Measurements from ENCODE around the gene PLCH2. TPM values are rescaled to one million over a fixed set of nuclear protein-coding genes. Genes with fewer than 3 reads are reported as not detected.
A peak's percentile ranks its signal among the peaks of the same experiment; 100 is the strongest.

The PLCH2 gene
- total RNA-seq, 2 donors from 2014 or later: 3.6 to 4.6 TPM

GRCh38 chr1:2489615-2490014 lies 13.5 kb downstream of the PLCH2 start:
- no peak for DNase-seq
- ATAC-seq: no peak
- intact Hi-C loops (cut with DNase I, micrococcal nuclease): no loop called here

- intact Hi-C loops (cut with DNase I, micrococcal nuclease): no loop called here
- ATAC-seq (no peak), DNase-seq (no peak)
Measured at GRCh38 chr1:2492091-2492490, 16.0 kb downstream of the PLCH2 start.

DNA sequence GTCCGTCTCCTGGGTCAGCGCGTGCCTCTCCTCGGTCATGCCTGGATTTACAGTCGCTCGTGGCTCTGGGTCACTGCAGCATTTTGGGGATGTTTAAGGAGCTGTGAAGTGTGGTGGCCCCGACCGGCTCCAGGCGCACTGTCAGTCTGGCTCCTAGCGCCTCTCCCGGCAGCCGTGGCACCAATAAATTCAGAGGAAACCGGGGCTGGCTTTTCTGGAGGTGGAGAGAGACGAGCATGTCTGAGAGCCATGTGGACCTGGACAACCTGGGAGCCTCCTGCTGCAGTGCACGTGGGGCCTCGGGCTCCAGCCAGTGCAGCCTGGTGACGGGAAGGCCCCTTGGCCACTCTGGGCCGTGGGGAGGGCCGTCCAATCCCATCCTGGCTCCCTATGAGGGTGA lies 17.1 kb downstream of the PLCH2 start:
- intact Hi-C loops (cut with DNase I, micrococcal nuclease): no loop called here
- DNase-seq (no peak), ATAC-seq (no peak)

DNA sequence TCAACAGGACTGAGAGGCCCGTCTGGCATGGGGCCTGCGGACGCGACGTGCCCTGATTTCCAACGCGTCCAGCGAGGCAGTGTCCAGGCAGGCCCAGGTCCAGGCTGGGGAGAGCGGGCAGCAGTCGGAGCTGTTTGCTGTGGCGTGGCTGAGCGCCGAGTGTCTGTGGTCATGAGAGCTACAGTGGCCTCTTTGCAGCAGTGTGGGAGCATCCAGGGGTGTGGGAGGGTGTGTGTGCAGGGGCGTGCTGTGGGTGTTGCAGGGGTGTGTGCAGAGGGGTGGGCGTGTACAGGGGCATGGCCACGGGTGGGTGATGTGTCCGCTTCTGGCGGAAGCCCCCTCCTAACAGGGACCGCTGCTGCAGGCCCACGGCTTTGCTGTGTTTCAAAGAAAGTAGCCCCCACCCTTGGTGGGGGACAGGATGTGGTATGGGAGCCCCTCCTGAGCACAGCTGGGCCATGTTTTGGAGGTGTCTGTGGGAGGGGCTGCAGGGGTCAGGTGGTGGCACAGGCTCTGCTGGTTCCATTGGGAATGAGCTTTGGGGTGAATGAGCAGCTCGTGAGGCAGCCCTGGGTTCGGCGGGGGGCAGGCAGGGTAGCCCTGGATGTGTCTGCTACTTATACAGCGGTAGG lies 17.7 kb downstream of the PLCH2 start:
- DNase-seq (no peak), ATAC-seq (no peak)
- intact Hi-C loops (cut with DNase I, micrococcal nuclease): no loop called here

DNA sequence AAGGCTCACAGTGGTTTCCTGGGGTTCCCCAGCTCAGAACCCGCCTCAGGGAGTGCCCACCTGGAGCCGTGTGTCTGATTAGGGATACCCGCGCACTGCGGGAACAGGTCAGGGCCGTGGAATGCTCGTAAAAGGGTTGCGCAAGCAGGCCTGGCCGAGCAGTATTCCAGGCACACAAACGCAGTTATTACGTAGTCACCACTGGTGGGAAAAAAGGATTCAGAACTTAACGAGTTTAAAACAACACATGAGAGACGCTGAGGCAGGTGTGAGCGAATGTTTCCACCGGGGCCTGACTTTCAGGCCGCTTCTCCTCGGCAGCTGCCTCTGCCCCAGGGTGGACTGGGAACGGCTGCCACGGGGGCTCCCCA lies 18.2 kb downstream of the PLCH2 start:
- DNase-seq (peak; percentile 34 to 50), ATAC-seq (peak; percentile 79)
- intact Hi-C loops (cut with DNase I, micrococcal nuclease): no loop called here

DNA sequence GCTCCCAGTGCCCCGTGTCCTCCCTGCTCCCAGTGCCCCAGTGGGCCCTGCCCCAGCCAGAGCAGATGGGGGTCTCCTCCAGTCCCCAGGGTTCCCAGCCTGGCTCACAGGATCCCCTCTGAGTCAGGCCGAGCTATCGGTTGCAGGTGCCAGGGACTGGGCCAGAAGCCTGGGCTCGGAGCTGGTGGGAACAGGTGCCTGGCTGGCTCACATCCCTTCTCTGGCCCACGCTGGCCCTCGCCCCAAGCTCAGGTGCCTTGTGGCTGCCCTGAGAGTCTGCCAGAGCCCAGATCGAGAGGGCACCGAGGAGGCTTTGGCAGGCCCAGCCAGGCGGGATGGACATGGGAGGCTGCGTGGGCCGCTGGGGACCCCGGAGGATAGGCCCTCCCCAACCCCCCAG lies 18.9 kb downstream of the PLCH2 start:
- intact Hi-C loops (cut with DNase I, micrococcal nuclease): no loop called here
- no peak for DNase-seq
- ATAC-seq: no peak

- DNase-seq (no peak), ATAC-seq (no peak)
- intact Hi-C loops (cut with DNase I, micrococcal nuclease): no loop called here
Measured at GRCh38 chr1:2495546-2495945, 19.5 kb downstream of the PLCH2 start.

- peak in 1 of 2 donors; percentile 32 for DNase-seq
- ATAC-seq: no peak
- intact Hi-C loops (cut with DNase I, micrococcal nuclease): no loop called here
Measured at GRCh38 chr1:2496087-2496622, 20.1 kb downstream of the PLCH2 start.

GRCh38 chr1:2496746-2497145 lies 20.7 kb downstream of the PLCH2 start:
- no peak for DNase-seq
- intact Hi-C loops (cut with DNase I, micrococcal nuclease): no loop called here

GRCh38 chr1:2497891-2498290 lies 21.8 kb downstream of the PLCH2 start:
- intact Hi-C loops (cut with DNase I, micrococcal nuclease): no loop called here
- DNase-seq (no peak), ATAC-seq (no peak)

More at GRCh38 chr1:2496746-2497145, 20.7 kb downstream of the PLCH2 start:
- ATAC-seq: no peak

GRCh38 chr1:2498648-2499047 lies 22.6 kb downstream of the PLCH2 start:
- DNase-seq (no peak), ATAC-seq (no peak)
- intact Hi-C loops (cut with DNase I, micrococcal nuclease): no loop called here

DNA sequence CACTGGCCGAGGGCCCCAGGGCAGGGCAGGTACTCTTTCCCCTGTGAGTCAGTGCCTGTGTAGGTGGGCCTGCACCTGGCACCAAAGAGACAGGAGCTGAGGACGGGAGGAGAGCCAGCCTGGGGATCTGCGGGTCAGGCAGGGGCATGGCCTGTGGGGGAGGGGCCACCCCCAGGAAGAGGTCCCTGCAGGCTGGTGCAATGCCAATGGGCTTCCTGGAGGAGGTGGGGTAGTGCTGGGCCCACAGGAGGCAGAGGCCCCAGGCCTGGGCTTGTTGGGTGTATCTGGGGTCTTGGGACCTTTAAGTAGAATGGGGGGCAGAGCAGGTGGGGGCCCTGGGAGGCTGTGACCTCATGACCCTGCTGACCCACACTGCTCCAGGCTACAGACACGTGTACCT lies 23.2 kb downstream of the PLCH2 start:
- intact Hi-C loops (cut with DNase I, micrococcal nuclease): no loop called here
- ATAC-seq (no peak), DNase-seq (no peak)

- DNase-seq (no peak), ATAC-seq (no peak)
- intact Hi-C loops (cut with DNase I, micrococcal nuclease): no loop called here
Measured at GRCh38 chr1:2499986-2500596, 24.0 kb downstream of the PLCH2 start.

GRCh38 chr1:2501041-2501819 lies 25.1 kb downstream of the PLCH2 start:
- intact Hi-C loops (cut with DNase I, micrococcal nuclease): no loop called here
- DNase-seq: no peak
- ATAC-seq: no peak

GRCh38 chr1:2501820-2502119 lies 25.7 kb downstream of the PLCH2 start:
- no peak for DNase-seq
- no peak for ATAC-seq
- intact Hi-C loops (cut with DNase I, micrococcal nuclease): no loop called here

- ATAC-seq: no peak
- DNase-seq: no peak
- intact Hi-C loops (cut with DNase I, micrococcal nuclease): no loop called here
Measured at GRCh38 chr1:2502210-2502609, 26.1 kb downstream of the PLCH2 start.

DNA sequence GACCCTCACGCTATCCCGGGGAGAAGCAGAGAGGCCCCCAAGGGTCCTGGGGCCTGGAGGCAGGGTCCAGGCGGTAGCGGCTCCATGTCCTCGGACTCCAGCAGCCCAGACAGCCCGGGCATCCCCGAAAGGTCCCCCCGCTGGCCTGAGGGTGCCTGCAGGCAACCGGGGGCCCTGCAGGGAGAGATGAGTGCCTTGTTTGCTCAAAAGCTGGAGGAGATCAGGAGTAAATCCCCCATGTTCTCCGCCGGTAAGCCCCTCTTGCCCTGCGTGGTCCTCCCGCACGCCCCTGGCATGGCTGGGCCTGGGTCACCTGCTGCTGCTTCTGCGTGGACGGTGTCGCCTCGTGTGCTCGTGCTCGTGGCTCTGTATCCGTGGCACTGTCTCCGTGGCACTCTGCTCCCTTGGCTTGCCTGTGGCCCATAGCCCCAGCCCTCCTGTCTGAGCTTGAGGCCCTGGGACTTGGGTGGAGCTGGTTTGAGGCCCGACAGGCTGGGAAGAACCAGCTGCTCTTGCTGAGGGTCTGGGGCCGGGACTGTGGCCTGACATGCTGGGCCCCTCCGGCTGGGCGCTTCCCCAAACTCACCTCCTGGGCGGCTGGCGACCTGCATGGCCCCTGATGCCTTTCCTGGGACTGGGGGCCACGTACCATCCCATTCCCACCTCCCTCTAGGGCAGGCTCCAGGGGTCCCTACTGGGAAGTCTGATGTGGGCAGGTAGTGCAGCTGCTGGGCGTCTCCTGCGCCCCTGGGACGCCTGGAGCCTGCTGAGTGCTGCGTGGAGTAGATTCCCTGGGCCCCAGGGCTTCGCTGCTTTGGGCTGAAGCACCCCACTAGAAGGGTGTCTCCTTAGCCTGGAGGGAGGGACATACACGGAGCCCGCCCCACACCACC lies 26.8 kb downstream of the PLCH2 start:
- DNase-seq: no peak
- no peak for ATAC-seq
- intact Hi-C loops (cut with DNase I, micrococcal nuclease): no loop called here

GRCh38 chr1:2503554-2504224 lies 27.6 kb downstream of the PLCH2 start:
- intact Hi-C loops (cut with DNase I, micrococcal nuclease): no loop called here
- DNase-seq: no peak

More at GRCh38 chr1:2503554-2504224, 27.6 kb downstream of the PLCH2 start:
- ATAC-seq: no peak

Measured in left colon (tissue), 2 donors.